NCI-H2227 (cell line): ENCODE data around the gene GRAMD1B.
"Not testable (repeated sequence)": the region's sequence is repeated elsewhere in the genome, so short reads cannot be mapped to it uniquely, and the experiment has no call there.

ENCODE experiments used
- DNase-seq: peaks from one replicate; lab custom pipeline; 2025; ENCODE audit not compliant: unreplicated experiment; lab: John Stamatoyannopoulos, UW

The GRAMD1B gene

DNA sequence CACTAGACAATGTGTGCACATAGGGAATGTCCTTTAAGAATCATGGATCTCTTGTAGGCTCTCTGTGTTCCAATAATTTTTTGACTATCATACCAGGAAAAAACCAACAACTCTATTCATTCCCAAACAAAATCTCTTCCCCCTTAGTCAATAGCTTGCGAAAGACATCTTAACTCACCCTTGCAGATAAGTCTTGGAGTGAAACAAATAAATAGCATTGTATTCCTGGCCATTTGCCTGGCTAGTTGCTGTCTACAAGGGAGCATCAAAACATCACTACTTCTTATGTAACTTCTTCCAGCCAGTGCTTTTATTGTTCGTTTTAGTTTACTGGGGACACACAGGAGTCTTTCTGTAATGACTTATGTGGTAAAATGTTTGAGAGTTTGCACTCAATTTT lies 194.9 kb downstream of the GRAMD1B start:
- no peak for DNase-seq

DNA sequence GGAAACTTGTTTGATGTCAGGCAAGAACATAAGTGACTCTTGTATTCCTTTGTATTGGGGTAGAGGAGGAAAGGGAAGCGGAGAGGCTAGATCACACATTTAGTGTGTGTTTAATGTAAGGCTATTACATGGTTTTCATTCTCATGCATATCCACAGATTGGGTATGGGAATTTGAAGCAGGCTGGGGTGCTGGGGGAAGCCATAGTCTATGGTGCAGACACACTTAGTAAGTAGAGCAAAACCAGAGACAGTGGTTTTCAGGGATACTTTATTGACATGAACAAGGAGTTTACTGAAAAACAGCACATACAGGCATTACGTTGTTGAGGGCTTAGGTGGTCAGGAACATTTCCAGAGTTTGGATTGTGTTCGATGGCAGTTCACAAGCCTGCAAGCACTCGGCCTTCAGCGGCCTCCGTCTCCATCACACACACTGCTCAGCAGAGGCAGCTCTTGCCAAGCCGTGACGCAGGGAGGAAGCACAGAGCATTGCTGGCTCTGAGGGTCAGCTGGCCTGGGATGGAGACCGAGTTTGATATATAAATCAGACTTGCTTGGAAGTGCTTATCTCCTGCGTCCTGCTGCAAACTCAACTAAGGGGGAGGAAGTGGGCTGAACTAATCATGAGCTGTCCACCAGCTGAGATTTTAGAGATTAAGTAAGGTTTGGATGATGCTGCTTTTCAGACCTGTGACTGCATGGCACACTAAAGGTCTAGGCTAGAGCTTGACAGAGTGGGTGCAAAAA lies 199.0 kb downstream of the GRAMD1B start:
- DNase-seq: no peak

DNA sequence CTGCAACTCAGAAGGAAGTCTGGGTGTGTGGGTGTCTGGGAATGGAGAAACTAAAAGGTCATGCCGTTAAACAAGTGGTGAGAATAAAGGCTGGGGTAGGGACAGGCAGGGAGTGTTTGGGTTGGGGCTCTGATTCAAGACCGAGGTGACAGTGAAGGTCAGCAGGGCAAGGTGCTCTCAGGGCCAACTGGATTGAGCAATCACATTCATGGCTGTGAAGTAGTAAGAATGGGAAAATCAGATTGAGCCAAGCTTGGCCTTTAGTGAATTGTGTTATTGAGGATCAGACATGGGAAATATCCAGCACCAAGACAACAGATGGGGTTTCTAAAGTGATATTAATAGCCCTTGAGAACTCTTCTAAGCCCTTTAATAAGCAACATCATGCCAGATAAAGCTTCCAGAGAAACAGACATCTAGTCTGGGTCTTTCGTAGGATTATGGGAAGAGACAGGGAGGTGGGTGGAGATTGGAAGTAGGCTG lies 200.1 kb downstream of the GRAMD1B start:
- no peak for DNase-seq

DNA sequence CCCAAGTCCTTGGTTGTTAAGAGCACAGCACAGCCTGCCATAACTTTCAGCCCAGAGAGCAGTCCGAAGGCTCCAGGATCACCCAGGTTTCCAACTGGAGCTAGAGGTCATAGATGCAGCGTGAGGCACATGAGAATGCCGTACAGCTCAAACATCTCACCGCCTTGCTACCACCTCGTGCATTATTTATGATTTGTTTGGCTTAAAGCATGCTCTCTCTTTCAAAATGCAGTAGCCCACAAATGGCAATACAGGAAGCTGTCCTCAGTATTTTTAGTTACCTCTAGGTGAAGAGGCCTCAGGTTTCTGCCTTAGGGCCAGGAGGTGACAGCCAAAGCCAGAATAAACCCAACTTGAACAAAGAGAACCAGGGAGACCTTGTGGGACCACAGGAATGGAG lies 210.0 kb downstream of the GRAMD1B start:
- DNase-seq: no peak

DNA sequence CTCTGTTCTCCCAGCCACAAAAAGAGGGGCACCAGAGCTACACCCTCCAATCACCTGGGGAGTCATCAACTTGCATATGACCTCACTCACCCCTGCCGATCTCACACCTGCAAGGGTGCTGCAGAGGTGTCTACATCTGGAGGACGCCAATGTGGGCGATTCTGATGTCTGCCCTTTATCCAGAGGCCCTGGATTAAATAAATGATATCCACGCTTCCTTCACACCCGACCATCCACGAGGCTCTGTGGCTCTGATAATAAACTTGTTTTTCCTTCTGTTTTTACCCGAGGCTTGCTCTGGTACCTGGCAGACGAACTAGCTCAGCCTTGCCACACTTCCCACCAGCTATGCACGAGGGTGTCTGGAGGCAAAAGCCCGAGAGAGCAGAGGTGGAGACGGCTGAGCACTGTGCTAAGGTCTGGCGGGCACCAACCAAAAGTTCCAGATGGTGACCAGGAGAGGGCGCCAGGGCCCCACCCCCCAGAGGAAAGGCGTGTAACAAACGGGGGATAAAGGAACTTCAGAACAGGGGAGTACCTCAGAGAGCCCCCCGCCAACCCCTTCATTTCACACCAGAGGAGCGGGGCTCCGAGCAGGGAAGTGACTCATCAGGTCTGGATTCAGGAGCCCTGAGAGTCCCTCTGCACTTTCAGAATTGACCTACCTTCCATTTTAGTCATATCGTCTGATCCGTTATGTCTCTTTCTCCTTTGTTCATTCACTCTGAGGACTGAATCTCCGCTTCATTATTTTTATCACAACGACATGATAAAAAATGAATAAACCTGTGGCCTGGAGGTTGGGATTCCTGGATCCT lies 210.8 kb downstream of the GRAMD1B start:
- peak; percentile 57 for DNase-seq

DNA sequence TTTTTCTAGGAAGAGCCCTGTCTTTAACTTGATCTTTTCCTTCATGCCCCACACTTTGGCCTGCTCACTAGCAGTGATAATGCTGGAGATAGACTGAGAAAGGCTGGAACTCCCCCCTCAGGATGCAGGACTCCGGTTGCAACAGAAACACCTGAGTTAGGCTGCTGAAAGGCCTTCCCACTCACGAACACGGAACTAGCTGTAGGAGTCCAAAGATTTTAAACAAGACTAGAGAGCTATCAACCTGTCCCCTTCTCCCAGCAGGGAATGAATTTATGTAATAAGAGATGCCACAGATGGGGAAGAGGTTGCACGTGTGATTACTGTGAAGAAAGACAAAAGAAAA lies 211.4 kb downstream of the GRAMD1B start:
- DNase-seq: no peak

DNA sequence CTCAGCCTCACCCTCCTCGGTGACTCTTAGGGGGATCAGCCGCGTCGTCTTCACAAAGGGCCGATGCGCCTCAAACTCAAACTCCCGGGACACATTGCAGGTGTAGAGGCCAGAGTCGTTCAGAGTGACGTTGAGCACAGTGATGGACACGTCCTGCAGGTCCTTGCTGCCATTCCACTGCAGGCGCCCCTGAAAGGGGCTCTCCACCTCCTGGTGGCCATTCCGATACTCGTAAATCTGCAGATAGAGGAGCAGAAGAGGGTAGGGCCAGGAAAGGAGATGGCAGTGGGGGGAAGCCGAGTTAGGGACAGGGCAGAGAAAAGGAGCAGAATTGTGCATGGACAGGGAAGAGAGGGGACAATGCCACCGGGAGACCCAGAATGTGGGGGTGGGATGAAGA lies 212.4 kb downstream of the GRAMD1B start:
- DNase-seq: no peak

DNA sequence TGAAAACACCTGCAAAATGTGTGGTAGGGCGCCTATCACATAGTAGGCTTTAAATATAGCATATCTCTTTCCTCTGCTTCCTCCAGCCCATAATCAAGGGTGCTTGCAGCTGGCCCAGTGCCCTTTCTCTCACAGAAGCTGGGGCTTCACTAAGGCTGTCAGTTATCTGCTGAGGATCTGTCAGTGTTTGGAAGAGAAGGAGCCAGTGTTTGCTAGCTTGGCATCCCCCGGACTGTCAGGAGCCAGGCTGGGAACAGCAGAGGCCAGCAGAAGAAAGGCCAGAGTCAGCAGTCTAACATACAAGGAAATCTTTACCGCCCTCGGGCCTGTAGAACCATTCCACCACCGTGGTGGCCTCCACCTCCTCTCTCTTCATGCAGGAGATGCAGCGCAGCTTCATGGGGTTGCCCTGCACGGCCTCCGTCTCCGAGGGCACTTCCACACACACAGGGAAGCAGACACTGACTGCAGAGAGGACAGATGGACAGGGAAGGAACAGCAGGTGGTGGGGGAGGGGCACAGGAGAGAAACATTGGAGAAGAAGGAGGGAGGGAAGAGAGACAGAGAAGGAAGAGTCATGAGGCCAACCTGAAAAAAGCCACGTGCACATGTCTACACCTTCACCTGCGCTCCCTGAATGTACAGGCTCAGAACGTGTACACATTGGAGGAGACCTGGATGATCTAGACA lies 215.4 kb downstream of the GRAMD1B start:
- no peak for DNase-seq

DNA sequence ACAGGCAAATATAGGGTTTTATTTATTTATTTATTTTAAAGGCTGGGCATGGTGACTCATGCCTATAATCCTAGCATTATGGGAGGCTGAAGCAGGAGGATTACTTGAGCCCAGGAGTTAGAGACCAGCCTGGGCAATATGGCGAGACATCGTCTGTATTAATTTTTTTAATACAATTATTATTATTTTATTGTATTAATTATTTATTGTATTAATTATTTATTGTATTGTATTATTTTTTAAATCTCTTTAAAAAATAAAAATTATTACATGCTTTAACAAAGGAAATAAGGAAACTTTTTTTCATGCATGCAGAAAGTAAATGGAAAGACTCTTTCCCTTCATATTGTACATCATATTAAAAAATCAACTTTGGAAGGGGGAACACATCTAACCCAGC lies 220.8 kb downstream of the GRAMD1B start:
- no peak for DNase-seq

DNA sequence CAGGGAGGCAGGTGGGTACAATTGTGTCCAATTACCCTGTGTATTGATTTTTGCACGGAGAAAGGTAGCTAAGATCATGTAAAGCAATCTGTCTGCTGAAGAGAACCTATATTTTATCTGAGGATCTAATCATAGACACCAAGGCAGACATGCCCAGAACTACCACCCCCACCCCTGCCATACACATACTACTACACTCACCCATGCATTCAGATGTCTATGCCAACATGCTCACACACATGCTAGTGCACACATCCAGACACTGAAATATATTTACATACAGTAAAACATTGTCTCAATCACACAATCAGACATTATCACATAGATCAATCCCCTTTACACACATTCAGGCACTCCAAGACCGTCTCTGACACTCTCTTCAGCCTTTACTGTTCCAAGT lies 222.5 kb downstream of the GRAMD1B start:
- no peak for DNase-seq

DNA sequence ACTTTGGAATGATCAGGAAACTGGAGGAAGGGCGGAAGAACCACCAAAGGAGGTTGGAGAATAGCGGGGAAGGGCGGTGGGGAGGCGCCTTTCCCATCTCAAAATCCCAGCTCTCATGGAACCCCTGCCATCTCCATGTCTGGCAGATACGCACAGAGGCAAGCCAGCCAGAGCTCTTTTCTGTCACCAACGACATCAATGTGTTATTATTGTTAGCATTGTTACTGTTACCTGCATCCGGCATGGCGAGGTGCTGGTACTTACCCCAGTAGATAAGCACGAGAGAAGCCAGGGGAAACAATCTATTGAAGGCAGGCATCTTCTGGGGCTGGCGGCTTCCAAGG lies 223.4 kb downstream of the GRAMD1B start:
- no peak for DNase-seq

DNA sequence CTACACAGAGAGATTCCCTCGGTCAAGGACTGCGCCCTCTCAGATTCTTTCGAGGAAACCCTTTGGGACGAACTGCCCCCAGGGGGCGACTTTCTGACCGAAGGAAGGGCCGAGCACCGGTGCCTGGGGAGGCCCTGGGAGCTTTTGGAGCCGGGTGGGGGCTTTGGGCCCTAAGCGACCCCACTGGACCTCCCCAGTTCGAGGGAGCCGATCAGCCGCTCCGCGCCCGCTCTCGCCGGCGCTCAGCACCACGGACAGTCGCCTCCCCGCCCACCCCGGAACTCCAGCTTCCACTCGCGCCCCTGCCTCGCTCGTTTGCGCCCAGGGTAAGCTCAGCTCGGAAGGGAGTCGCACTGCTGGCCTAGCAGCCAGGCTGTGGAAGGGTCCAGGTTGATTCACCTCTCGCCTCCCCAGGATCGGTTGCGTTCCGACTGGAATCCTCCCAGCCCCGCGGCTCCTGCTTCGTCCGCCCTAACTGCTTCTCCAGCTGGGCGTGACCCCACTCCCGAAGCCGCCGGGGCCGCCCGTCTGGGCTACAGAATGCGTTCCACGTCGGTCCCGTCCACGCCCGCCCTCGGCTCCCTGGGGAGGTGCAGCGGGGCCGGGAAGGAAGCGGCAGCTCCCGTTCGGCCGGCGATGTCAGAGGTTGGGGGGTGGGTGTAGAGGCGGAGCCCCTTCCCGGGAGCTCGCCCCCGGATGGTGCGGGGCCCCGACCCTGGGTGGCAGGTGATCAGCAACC lies 223.9 kb downstream of the GRAMD1B start:
- peak; percentile 64 for DNase-seq

DNA sequence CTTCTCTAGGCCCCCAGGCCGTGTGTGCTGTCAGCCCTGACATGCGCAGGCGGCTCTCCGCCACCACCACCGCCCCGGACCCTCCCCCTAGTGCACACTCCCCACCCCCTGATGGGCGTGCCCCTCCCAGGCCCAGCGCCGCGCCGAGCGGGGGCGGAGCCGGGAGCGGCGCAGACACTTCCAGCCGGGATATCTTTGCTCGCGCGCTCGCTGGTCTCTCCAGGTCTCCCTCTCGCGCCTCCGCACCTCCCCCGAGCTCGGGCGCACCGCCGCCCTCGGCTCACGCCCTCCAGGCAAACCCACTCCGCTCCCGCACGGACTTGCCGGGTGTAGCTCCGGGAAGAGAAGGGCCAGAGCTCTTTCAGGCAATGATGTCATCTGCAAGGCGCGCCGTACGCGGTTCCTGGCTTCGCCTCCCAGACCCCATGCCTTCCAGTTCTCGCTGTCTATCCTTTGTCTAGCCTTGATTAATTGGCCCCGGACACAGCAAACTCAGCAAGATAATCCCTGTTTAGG lies 224.6 kb downstream of the GRAMD1B start, which contains the start of gene SCN3B:
TSS of gene SCN3B (minus strand) at position 59 of the 516 bp plus-strand sequence. CDS start 823 bp downstream, outside the sequence.
- DNase-seq: peak; percentile 92

DNA sequence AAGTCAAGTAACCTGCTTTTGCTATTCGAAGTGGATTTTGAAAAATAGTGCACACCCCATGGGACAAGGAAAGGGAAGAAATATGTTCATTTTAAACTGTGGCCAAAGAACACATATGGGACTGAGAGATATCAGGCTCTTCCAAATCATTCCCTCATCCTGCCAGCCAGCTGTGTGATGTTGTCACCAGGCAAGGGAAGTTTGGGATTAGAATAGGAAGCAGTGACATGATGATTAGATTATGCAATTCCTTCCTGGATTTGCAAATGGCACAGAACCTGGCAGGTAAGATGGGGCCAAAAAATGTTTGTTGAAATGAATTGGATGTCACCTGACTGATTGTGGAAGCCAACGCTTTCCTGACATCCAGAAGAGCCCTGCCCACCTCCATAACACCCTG lies 229.2 kb downstream of the GRAMD1B start:
- no peak for DNase-seq

DNA sequence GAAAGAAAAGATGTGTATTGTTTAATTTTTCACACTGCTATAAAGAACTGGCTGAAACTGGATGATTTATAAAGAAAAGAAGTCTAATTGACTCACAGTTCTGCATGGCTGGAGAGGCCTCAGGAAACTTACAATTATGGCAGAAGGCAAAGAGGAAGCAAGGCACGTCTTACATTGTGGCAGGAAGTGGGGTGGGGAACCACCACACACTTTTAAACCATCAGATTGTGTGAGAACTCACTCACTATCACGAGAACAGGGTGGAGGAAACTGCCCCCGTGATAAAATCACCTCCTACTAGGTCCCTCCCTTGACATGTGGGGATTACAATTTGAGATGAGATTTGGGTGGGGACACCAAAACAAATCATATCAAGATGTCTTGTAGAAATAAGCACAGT lies 229.9 kb downstream of the GRAMD1B start:
- DNase-seq: not testable (repeated sequence)

DNA sequence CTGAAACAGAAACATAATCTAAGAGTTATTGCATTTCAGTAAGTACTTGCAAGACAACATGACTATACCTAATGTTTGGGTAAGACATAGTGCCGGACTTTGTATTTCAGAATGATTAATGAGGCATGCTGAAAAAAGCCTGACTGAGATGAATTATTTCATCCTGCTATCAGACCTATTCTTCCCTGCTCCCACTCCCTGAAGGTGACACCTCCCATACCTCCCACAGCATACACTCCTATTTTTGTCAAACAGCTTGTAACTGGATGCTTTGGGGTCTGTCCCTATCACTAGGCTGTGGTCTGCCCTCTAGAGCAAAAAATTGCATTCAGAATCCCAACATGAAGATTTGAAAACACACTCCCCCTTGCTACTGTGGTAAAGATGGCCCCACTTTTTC lies 235.2 kb downstream of the GRAMD1B start:
- no peak for DNase-seq

DNA sequence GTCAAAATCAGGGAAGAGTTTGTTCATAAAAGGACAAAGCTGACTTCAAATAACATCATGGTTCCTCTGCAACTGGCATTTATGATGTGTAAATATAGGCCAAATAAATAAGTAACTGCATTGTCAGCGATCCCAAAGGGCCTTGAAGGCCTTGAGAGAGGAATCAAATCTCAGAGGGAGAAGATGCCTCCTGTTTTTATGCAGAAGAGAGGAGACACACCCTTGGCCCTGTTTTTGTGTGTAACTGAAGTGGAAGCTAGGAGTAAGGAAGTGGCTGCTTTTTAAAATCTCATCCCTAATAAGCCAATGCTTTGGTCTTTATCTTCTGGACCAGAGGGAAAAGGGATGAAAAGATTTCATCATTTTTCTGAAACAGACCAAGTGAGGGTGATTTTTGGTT lies 240.0 kb downstream of the GRAMD1B start:
- no peak for DNase-seq

DNA sequence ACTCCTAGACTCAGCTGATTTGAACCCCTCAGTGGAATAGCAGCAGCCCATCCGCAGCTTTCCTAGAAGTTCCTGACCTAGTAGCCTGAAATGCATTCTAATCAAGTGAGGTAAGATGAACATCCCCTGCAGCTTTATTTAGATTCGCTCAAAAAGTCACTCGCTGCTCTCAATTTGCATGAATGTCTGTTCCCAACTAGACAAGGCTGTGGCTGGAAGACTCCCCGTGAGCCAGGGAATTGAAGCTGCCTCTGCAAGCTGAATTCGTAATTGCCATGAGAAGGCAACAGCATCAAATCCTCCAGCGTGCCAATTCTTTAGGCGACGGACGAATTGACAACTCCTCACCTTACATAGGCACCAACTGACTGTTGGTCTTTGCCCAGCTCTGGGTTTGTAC lies 241.5 kb downstream of the GRAMD1B start:
- DNase-seq: no peak

DNA sequence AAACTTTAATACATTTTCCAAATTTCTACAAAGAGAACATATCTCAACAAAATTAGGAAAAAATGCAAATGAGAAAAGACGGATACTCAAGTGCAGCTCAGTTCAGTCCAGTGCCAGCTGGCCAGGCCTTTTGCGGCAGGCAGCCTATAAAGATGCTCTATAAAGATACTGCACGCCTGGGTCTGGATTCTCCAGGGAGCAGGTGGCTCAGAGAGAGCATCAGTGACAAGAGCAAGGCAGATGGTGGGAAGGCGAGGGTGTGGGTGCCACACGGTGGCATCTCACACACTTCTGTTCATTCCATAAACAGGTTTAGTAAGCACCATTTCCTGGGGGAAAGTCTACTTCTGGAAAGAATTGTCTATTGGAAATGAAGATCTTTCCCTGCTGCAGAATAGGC lies 242.5 kb downstream of the GRAMD1B start:
- DNase-seq: no peak

DNA sequence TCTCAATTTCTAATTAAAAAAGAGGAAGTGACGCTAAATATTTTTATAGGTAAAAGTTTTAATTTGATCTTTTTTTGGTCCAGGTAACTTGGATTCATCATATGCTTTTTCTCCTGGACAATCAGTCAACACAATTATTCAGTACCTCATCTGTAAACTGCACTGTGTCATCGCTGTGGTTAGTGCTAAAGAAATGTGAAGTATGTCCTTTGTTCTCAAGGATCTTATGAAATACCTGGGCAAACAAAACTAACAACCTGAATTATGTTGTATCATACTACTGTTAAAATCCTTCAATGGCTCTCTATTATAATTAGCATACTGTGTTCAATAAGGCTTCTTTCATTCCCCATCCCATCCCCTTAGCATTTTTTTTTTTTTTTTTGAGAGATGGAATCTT lies 244.2 kb downstream of the GRAMD1B start:
- DNase-seq: no peak
